ENCODE results near the gene SWAP70. TPM values are rescaled to one million over a fixed set of nuclear protein-coding genes. Genes with fewer than 3 reads are reported as not detected.

The SWAP70 gene
- total RNA-seq, 1 experiment from 2014 or later, result 13.0 TPM

DNA sequence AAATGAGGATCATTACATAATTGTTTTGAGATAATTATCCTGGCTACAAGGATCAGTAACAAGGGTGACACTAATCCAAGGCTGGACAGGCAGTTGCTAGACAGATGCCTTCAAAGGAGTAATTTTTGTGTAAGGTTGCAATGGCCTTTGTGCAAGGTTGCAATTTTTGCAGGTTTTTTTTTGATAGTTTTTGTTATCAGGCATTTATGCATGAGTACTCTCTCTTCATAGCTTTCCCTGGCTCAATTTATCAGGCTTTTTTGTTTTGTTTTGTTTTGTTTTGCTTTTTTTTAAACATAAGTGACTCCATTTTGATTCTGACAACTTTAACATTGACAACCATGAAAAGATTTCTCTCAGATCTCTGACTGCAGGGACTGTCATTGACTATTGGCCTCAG lies 110.2 kb downstream of the SWAP70 start:
- CTCF ChIA-PET, result interaction anchor here (0.8 kb wide), 1 partner anchor 16 kb away, joined by 4 read pairs; no protein-coding TSS in a partner anchor

DNA sequence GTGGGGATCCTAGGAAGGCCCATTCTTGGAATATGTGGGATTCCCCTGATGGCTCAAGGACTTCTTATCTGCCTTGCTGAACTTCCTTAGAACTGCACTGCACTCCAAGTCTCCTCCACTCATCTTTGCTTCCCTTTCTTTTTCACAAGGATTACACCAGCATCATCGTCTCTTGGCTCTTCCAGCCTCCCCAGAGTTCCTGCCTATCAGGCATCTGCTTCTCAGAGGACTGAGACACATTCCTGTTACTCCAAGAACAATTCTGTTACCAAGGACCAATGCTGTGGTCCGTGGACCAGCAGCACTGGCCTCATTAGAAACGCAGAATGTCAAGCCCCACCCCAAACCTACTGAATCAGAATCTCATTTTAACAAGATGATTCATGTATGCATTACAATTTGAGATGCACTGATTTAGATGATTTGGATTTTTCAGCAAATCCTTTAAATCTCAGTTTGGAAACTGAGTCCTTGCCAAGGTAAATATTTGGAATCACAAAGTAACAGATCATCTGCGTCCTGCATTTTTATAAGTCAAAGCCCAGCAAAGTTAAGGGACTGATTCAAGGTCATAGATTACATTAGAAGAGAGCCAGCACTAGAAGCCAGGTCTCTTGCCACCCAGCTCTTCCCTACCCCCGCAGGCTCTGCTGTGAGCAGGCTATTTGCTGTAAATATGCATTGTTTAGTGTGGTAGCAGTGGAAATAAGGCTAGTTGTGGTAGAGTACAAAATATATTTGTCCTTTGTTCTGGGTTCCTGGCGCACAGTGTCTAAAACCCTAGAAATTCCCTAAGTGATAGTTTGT lies 110.9 kb downstream of the SWAP70 start:
- no TSS peak for BruUV-seq (replicated peaks)
- Mint-ChIP-seq H3K36me3 (ENCODE audit: insufficient read depth, unreplicated experiment) (peaks cover 18% of the 10 kb centered on the region), H3K27me3 (ENCODE audit: insufficient read depth, unreplicated experiment) (no peaks in the 10 kb centered on the region), H3K9me3 (ENCODE audit: unreplicated experiment) (no peaks in the 10 kb centered on the region), H3K4me3 (ENCODE audit: unreplicated experiment) (no peak overlapping the region), H3K27ac (ENCODE audit: low read depth, unreplicated experiment) (peak overlapping the region; percentile 20), H3K4me1 (ENCODE audit: insufficient read depth, unreplicated experiment) (peaks cover 14% of the 10 kb centered on the region)
- peak; percentile 11 for DNase-seq (ENCODE audit: unreplicated experiment)
- CTCF ChIA-PET, result interaction anchor here (0.8 kb wide), 1 partner anchor 16 kb away, joined by 4 read pairs; no protein-coding TSS in a partner anchor
- intact Hi-C loops (cut with micrococcal nuclease), result no loop called here
- TF ChIP-seq, protein P1, sequence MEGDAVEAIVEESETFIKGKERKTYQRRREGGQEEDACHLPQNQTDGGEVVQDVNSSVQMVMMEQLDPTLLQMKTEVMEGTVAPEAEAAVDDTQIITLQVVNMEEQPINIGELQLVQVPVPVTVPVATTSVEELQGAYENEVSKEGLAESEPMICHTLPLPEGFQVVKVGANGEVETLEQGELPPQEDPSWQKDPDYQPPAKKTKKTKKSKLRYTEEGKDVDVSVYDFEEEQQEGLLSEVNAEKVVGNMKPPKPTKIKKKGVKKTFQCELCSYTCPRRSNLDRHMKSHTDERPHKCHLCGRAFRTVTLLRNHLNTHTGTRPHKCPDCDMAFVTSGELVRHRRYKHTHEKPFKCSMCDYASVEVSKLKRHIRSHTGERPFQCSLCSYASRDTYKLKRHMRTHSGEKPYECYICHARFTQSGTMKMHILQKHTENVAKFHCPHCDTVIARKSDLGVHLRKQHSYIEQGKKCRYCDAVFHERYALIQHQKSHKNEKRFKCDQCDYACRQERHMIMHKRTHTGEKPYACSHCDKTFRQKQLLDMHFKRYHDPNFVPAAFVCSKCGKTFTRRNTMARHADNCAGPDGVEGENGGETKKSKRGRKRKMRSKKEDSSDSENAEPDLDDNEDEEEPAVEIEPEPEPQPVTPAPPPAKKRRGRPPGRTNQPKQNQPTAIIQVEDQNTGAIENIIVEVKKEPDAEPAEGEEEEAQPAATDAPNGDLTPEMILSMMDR (IDR thresholded peaks at IDR 0.05; ENCODE audit: unreplicated experiment), result no peak
- POLR2A ChIA-PET, result interaction anchor here (0.6 kb wide), 1 partner anchor 21 kb away, joined by 3 read pairs; no protein-coding TSS in a partner anchor

More for the DNA sequence above, 110.2 kb downstream of the SWAP70 start:
- no TSS peak for BruUV-seq (replicated peaks)
- no peaks in the 10 kb centered on the region for H3K27me3 Mint-ChIP-seq (ENCODE audit: insufficient read depth, unreplicated experiment)
- TF ChIP-seq, protein P1 (IDR thresholded peaks at IDR 0.05; ENCODE audit: unreplicated experiment), result no peak
- POLR2A ChIA-PET, result no interaction called here
- peak overlapping the region; percentile 20 for H3K27ac Mint-ChIP-seq (ENCODE audit: low read depth, unreplicated experiment)
- H3K9me3 Mint-ChIP-seq (ENCODE audit: unreplicated experiment), result no peaks in the 10 kb centered on the region
- H3K4me1 Mint-ChIP-seq (ENCODE audit: insufficient read depth, unreplicated experiment), result peaks cover 14% of the 10 kb centered on the region
- no peak for DNase-seq (ENCODE audit: unreplicated experiment)
- peaks cover 20% of the 10 kb centered on the region for H3K36me3 Mint-ChIP-seq (ENCODE audit: insufficient read depth, unreplicated experiment)
- H3K4me3 Mint-ChIP-seq (ENCODE audit: unreplicated experiment), result no peak overlapping the region
- intact Hi-C loops (cut with micrococcal nuclease), result no loop called here

DNA sequence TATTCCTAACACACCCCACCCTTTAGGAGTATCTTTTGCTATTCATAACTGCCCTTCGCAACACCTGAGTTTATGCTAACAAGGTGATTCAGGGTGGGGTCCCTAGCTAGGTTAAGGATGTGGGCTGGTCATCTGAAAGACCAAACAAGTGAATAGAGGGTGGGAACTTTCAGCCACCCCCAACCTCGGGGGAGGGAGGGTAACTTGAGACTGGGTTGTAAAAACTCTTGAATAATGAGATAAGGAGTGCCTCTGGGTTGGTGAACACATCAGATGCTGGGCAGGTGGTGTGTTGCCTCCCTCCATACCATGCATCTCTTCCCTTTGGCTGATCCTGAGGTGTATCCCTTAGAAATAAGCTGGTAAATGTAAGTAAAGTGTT lies 111.5 kb downstream of the SWAP70 start:
- Mint-ChIP-seq H3K4me3 (ENCODE audit: unreplicated experiment) (no peak overlapping the region), H3K27ac (ENCODE audit: low read depth, unreplicated experiment) (no peak overlapping the region), H3K4me1 (ENCODE audit: insufficient read depth, unreplicated experiment) (peaks cover 14% of the 10 kb centered on the region), H3K36me3 (ENCODE audit: insufficient read depth, unreplicated experiment) (peaks cover 24% of the 10 kb centered on the region), H3K27me3 (ENCODE audit: insufficient read depth, unreplicated experiment) (no peaks in the 10 kb centered on the region), H3K9me3 (ENCODE audit: unreplicated experiment) (no peaks in the 10 kb centered on the region)
- TF ChIP-seq, protein P1 (IDR thresholded peaks at IDR 0.05; ENCODE audit: unreplicated experiment), result no peak
- intact Hi-C loops (cut with micrococcal nuclease), result no loop called here
- BruUV-seq (replicated peaks), result no TSS peak
- POLR2A ChIA-PET, result no interaction called here
- CTCF ChIA-PET, result interaction anchor here (0.7 kb wide), 1 partner anchor 39 kb away, joined by 3 read pairs; no protein-coding TSS in a partner anchor
- DNase-seq (ENCODE audit: unreplicated experiment), result no peak

DNA sequence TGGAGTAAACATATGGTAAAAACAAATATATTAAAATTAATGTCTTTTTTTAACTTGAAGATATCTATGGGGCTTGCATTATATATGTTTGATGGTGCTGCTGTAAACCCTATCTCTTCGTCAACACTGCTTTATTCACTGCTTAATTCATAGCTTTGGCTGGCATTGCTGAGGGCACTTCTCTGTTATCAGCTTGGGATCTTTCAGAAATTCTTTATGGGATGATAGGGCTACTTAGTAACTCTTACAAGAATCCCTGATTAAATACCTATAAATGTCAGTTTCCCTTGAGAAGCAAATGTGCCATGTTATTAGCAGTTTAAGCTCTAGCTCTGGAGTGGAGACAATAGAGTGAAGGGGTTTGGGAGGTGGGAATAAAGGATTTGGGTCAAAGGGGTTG lies 112.3 kb downstream of the SWAP70 start:
- no peak for DNase-seq (ENCODE audit: unreplicated experiment)
- TF ChIP-seq, protein P1 (IDR thresholded peaks at IDR 0.05; ENCODE audit: unreplicated experiment), result no peak
- ChIA-PET POLR2A (no interaction called here), CTCF (interaction anchor here (0.7 kb wide), 1 partner anchor 38 kb away, joined by 3 read pairs; no protein-coding TSS in a partner anchor)
- no peaks in the 10 kb centered on the region for H3K27me3 Mint-ChIP-seq (ENCODE audit: insufficient read depth, unreplicated experiment)
- peaks cover 26% of the 10 kb centered on the region for H3K36me3 Mint-ChIP-seq (ENCODE audit: insufficient read depth, unreplicated experiment)
- no peak overlapping the region for H3K4me3 Mint-ChIP-seq (ENCODE audit: unreplicated experiment)
- H3K4me1 Mint-ChIP-seq (ENCODE audit: insufficient read depth, unreplicated experiment), result peaks cover 14% of the 10 kb centered on the region
- no TSS peak for BruUV-seq (replicated peaks)
- intact Hi-C loops (cut with micrococcal nuclease), result no loop called here
- no peak overlapping the region for H3K27ac Mint-ChIP-seq (ENCODE audit: low read depth, unreplicated experiment)
- no peaks in the 10 kb centered on the region for H3K9me3 Mint-ChIP-seq (ENCODE audit: unreplicated experiment)
